OCI-LY3 (cell line): ENCODE measurements around the gene PAPSS2.

Experiments
- EZH2phosphoT487 ChIP-seq: fragments of 200-600 bp; shearing (Covaris generic); IDR thresholded peaks from 2 replicates; pipeline ENCODE4 v1.6.1; 2018; ENCODE audit warnings: antibody characterized with exemption, mixed run types, low read depth
- TF ChIP-seq, protein P1 (sequence below): fragments of 200-600, 300-600 bp; sonication (generic); IDR thresholded peaks from 2 replicates; pipeline ENCODE4 v1.5.1; 2014; ENCODE audit warnings: antibody characterized with exemption, low read length, low read depth

DNA sequence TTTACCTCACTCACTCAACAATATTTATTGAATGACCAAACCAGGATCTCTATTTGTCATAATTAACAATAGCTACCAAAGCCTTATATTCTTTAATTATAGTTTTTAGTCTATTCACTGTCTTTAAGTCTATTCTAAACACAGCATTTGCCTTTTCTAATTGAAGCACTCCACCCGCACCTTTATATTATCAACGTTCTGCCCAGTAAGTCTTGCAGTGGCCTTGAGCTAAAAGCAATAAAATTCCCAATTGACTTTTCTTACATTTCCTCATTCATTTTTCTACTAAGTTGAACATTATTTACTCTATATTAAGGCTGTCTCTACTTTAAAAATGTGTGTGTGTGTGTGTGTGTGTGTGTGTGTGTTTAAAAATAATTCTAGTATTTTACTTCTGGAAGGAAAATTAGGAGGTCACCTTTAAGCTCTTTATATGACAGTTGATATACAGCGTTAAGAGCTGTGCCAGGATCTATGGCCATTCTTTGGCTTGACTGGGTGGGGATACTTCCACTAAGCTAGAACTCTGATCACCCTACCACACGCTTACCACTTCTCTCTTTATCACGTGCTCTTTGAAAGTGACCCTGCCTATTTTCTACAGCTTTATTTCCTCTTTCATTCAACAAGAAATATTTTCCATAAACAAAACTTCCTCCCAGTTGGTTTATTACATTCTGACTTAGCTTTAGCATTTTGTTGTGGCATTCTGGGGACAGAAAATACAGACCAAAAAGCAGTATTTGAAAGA lies 8.8 kb downstream of the PAPSS2 start:
- TF ChIP-seq, protein P1, sequence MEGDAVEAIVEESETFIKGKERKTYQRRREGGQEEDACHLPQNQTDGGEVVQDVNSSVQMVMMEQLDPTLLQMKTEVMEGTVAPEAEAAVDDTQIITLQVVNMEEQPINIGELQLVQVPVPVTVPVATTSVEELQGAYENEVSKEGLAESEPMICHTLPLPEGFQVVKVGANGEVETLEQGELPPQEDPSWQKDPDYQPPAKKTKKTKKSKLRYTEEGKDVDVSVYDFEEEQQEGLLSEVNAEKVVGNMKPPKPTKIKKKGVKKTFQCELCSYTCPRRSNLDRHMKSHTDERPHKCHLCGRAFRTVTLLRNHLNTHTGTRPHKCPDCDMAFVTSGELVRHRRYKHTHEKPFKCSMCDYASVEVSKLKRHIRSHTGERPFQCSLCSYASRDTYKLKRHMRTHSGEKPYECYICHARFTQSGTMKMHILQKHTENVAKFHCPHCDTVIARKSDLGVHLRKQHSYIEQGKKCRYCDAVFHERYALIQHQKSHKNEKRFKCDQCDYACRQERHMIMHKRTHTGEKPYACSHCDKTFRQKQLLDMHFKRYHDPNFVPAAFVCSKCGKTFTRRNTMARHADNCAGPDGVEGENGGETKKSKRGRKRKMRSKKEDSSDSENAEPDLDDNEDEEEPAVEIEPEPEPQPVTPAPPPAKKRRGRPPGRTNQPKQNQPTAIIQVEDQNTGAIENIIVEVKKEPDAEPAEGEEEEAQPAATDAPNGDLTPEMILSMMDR: no peak
- TF ChIP-seq EZH2phosphoT487: no peak
